Endothelial cell of umbilical vein (primary cell): ENCODE results near the gene NBR1. TPM values are rescaled to one million over a fixed set of nuclear protein-coding genes. Genes with fewer than 3 reads are reported as not detected.
"Not testable (repeated sequence)": the region's sequence is repeated elsewhere in the genome, so short reads cannot be mapped to it uniquely, and the experiment has no call there.

ENCODE experiments used
- BruUV-seq: library from RNA; stranded (reverse); fragments of 400-500 nt; replicated peaks from 2 replicates; lab custom pipeline; 2021; lab: Mats Ljungman, UMichigan
- CTCF ChIA-PET: fragments of 300-600, 350-600 bp; sonication (Branson Sonifier 250); formaldehyde crosslinking; loops from one replicate; lab custom pipeline; 2021; ENCODE audit warnings: antibody characterized with exemption, inconsistent platforms; lab: Charles Lee
- POLR2A ChIA-PET: fragments of 300-600, 350-600 bp; sonication (Branson Sonifier 250); formaldehyde crosslinking; loops from one replicate; lab custom pipeline; 2021; ENCODE audit warnings: antibody characterized with exemption, inconsistent platforms; lab: Charles Lee
- DNase-seq: peaks from one replicate; pipeline ENCODE4 v3.0.0-alpha.2; 2011; ENCODE audit warnings: low read depth, low spot score
- FAIRE-seq: peaks from 2 replicates; lab custom pipeline; 2011; peaks lifted over from hg19 to GRCh38; lab: Jason Lieb, UNC
- H2AFZ ChIP-seq: 2 replicates; pipeline ENCODE4 v1.6.0; 2012; ENCODE audit warnings: low read depth, low read length, control low read depth, inconsistent platforms
- H3K27ac ChIP-seq: 2 replicates; pipeline ENCODE4 v1.5.1; 2011; ENCODE audit warnings: low read depth, mild to moderate bottlenecking, control low read depth, low read length, moderate library complexity; ENCODE audit not compliant: insufficient read depth
- H3K27me3 ChIP-seq, 2 experiments: 2 replicates each; pipeline versions ENCODE4 v1.6.0 to v1.6.1; 2011; ENCODE audit warnings: low read length in 2 of 2, mixed read lengths in 1 of 2; ENCODE audit not compliant: control insufficient read depth in 2 of 2, insufficient read depth in 2 of 2
- H3K36me3 ChIP-seq, 2 experiments: 2 replicates in 1 of 2; 3 replicates in 1 of 2; pipeline ENCODE4 v1.5.1; 2011; ENCODE audit warnings: low read length in 2 of 2, mild to moderate bottlenecking in 1 of 2, moderate library complexity in 1 of 2; ENCODE audit not compliant: control insufficient read depth in 2 of 2, insufficient read depth in 2 of 2; ENCODE audit errors: extremely low read depth in 1 of 2
- H3K4me1 ChIP-seq: 3 replicates; pipeline ENCODE4 v1.5.1; 2011; ENCODE audit warnings: mild to moderate bottlenecking, low read length; ENCODE audit not compliant: control insufficient read depth, insufficient read depth; ENCODE audit errors: extremely low read depth
- H3K4me2 ChIP-seq: 2 replicates; pipeline ENCODE4 v1.6.1; 2011; ENCODE audit warnings: low read length, control low read depth, mixed read lengths; ENCODE audit not compliant: insufficient read depth
- H3K4me3 ChIP-seq, 3 experiments: fragments of 200-600 bp in 1 of 3; sonication (generic), shearing (Covaris generic) in 1 of 3; replicated peaks in 1 of 3; 2 replicates each; pipeline ENCODE4 v1.5.1; 2011 to 2016; ENCODE audit warnings: control low read depth in 3 of 3, low read length in 3 of 3, mild to moderate bottlenecking in 2 of 3, inconsistent platforms in 1 of 3, low read depth in 1 of 3, moderate library complexity in 1 of 3; ENCODE audit not compliant: insufficient read depth in 1 of 3
- H3K79me2 ChIP-seq: 2 replicates; pipeline ENCODE4 v1.6.0; 2012; ENCODE audit warnings: low read length, inconsistent platforms; ENCODE audit not compliant: control insufficient read depth, insufficient read depth
- H3K9ac ChIP-seq: replicated peaks from 2 replicates; pipeline ENCODE3; 2011; ENCODE audit warnings: low read length, control low read depth; ENCODE audit not compliant: insufficient read depth; ENCODE audit errors: extremely low read depth
- H3K9me1 ChIP-seq: replicated peaks from 3 replicates; pipeline ENCODE4 v1.6.0; 2011; ENCODE audit warnings: mild to moderate bottlenecking, low read length; ENCODE audit not compliant: control insufficient read depth, insufficient read depth; ENCODE audit errors: extremely low read depth
- H3K9me3 ChIP-seq: replicated peaks from 2 replicates; pipeline ENCODE4 v1.5.1; 2012; ENCODE audit warnings: low read length, inconsistent platforms; ENCODE audit not compliant: control insufficient read depth, insufficient read depth
- H4K20me1 ChIP-seq: replicated peaks from 2 replicates; pipeline ENCODE3; 2011; ENCODE audit warnings: mild to moderate bottlenecking, low read length; ENCODE audit not compliant: control insufficient read depth, insufficient read depth; ENCODE audit errors: extremely low read depth
- dilution Hi-C: fragments of 300-500 bp; cut with MboI; formaldehyde crosslinking; loops from one replicate; pipeline ENCODE4 v1.15.0; 2019; ENCODE audit warnings: low sequenced_read_pairs; ENCODE audit not compliant: extremely low pct_ligation_motif_present
- intact Hi-C: fragments of 100-400 bp; cut with micrococcal nuclease; formaldehyde crosslinking; loops from one replicate; pipeline ENCODE4 v1.10.0; 2022
- polyA plus RNA-seq, 4 experiments: library from polyadenylated mRNA; depleted of rRNA in 3 of 4; stranded (reverse) in 3 of 4; unstranded in 1 of 4; fragments of >200 nt; gene quantifications; 2 replicates each; pipeline versions ENCODE4 v1.2.1 to v1.2.3, GENCODE V29; 2011 to 2012; ENCODE audit warnings: missing spikeins in 1 of 4
- small RNA-seq: library from RNA; depleted of rRNA; stranded (forward); fragments of <200 nt; gene quantifications from one replicate; pipeline ENCODE3, GENCODE V24; 2012; ENCODE audit warnings: low replicate concordance, low read depth; ENCODE audit not compliant: insufficient read depth, insufficient read length
- total RNA-seq: library from RNA; stranded (reverse); gene quantifications from 2 replicates; pipeline ENCODE4 v1.2.3, GENCODE V29; 2021

Gene NBR1
- total and polyA plus RNA-seq, 2 donors (not counting 3 experiments of a cell fraction or from before 2014, with no cell fraction given), result 26.4 to 57.0 TPM

DNA sequence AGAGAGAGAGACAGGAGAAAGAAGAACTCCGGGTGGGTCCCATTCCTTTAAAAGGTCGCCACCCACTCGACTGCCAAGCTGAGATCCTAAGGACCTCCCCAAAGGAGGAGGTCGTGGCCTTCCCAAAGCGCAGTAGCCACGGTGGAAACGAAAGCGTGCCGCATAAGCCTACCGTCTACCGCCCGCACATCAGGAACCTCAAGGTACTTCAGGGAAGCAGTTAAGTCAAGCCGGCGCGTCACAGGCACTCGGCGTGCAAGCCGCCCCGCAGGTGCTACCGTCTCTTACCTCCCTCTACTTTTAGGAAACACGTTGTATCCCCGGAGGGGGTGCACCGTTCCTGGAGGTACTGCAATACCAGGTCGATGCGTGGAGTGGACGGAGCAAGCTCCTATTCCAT is 68.6 kb downstream of the NBR1 start:
- H3K27ac ChIP-seq, H3K27me3 ChIP-seq, BruUV-seq, dilution Hi-C loops, H3K4me3 ChIP-seq, H2AFZ ChIP-seq, H4K20me1 ChIP-seq, H3K9ac ChIP-seq, CTCF ChIA-PET, FAIRE-seq, H3K4me1 ChIP-seq, H3K4me2 ChIP-seq, DNase-seq, intact Hi-C loops, H3K9me1 ChIP-seq, POLR2A ChIA-PET, H3K36me3 ChIP-seq, H3K79me2 ChIP-seq, H3K9me3 ChIP-seq: not testable (repeated sequence)

DNA sequence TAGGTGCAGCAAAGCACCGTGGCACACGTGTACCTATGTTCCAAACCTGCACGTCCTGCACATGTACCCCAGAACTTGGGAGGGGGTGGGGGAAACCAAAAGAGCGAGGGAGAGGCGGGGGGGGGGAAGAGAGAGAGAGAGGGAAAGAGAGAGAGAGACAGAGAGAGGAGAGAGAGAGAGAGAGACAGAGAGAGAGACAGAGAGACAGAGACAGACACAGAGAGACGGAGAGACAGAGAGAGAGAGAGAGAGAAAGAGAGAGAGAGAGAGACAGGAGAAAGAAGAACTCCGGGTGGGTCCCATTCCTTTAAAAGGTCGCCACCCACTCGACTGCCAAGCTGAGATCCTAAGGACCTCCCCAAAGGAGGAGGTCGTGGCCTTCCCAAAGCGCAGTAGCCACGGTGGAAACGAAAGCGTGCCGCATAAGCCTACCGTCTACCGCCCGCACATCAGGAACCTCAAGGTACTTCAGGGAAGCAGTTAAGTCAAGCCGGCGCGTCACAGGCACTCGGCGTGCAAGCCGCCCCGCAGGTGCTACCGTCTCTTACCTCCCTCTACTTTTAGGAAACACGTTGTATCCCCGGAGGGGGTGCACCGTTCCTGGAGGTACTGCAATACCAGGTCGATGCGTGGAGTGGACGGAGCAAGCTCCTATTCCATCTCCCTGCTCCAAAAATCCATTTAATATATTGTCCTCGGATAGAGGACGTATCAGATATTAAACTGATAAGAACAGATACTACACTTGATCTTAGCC is 69.8 kb downstream of the NBR1 start:
- H3K27me3 ChIP-seq, DNase-seq, H3K9me1 ChIP-seq, CTCF ChIA-PET, FAIRE-seq, H3K79me2 ChIP-seq, H3K4me3 ChIP-seq, H3K4me1 ChIP-seq, BruUV-seq, H3K9ac ChIP-seq, POLR2A ChIA-PET, H3K36me3 ChIP-seq, intact Hi-C loops, H3K27ac ChIP-seq, H4K20me1 ChIP-seq, dilution Hi-C loops, H2AFZ ChIP-seq, H3K4me2 ChIP-seq, H3K9me3 ChIP-seq: not testable (repeated sequence)

DNA sequence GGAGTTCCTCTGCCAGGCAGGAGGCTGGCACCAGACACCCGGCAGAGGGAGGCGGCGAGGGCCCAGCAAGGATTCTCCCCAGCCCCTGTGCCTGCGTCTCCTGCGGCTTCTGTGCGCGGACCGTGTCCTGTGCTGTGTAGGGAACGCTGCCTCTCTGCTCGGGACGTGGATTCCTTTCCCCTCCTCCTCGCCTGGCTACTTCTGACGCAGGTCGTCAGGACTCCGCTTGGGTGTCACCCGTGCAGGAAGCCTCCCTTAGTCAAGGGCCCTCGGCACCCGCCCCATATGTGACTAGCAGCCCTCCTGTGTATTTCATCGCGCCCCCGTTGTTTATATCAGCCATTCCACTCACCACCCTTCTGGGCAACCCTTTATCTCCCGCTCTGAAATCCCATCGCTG is 75.4 kb downstream of the NBR1 start:
- H3K9me1 ChIP-seq, H2AFZ ChIP-seq, H3K4me2 ChIP-seq, FAIRE-seq, H3K9ac ChIP-seq, H3K4me3 ChIP-seq, H3K9me3 ChIP-seq, dilution Hi-C loops, H3K27me3 ChIP-seq, intact Hi-C loops, CTCF ChIA-PET, DNase-seq, H3K27ac ChIP-seq, H3K36me3 ChIP-seq, POLR2A ChIA-PET, H4K20me1 ChIP-seq, H3K79me2 ChIP-seq, H3K4me1 ChIP-seq, BruUV-seq: not testable (repeated sequence)

Small RNAs within 50 kb of the gene (small RNA-seq; reads per million reads assigned to genes)
- gene AC060780.2, result not detected
- not detected for gene AC060780.3
- not detected for gene AC135721.1
- gene RF00004, result not detected
- not detected for gene RNU2-1

Other genes starting within 250 kb of the NBR1 start
- 39.7 and 53.2 TPM in 2 replicates for gene AARSD1, start 206.8 kb upstream of the NBR1 start, total RNA-seq
- 38.3 and 42.8 TPM in 2 replicates for gene AARSD1, start 206.8 kb upstream of the NBR1 start, polyA plus RNA-seq
- gene PTGES3L, start 191.1 kb upstream of the NBR1 start, total RNA-seq, result not detected in 2 replicates
- gene PTGES3L, start 191.1 kb upstream of the NBR1 start, polyA plus RNA-seq, result 0.23 and 0.45 TPM in 2 replicates
- gene RUNDC1, start 190.6 kb upstream of the NBR1 start, total RNA-seq, result 11.7 and 12.0 TPM in 2 replicates
- gene RUNDC1, start 190.6 kb upstream of the NBR1 start, polyA plus RNA-seq, result 7.3 and 9.2 TPM in 2 replicates
- 1,014 and 1,102 TPM in 2 replicates for gene RPL27, start 172.8 kb upstream of the NBR1 start, total RNA-seq
- 2,467 and 2,620 TPM in 2 replicates for gene RPL27, start 172.8 kb upstream of the NBR1 start, polyA plus RNA-seq
- 9.4 and 11.1 TPM in 2 replicates for gene IFI35, start 164.4 kb upstream of the NBR1 start, total RNA-seq
- gene IFI35, start 164.4 kb upstream of the NBR1 start, polyA plus RNA-seq, result 22.5 and 23.5 TPM in 2 replicates
- gene VAT1, start 148.8 kb upstream of the NBR1 start, total RNA-seq, result 482 and 487 TPM in 2 replicates
- 339 and 370 TPM in 2 replicates for gene VAT1, start 148.8 kb upstream of the NBR1 start, polyA plus RNA-seq
- gene RND2, start 146.0 kb upstream of the NBR1 start, total RNA-seq, result 0.53 and 0.97 TPM in 2 replicates
- 0.60 and 0.81 TPM in 2 replicates for gene RND2, start 146.0 kb upstream of the NBR1 start, polyA plus RNA-seq
- 25.7 and 29.0 TPM in 2 replicates for gene BRCA1, start 45.9 kb upstream of the NBR1 start, total RNA-seq
- 13.5 and 14.3 TPM in 2 replicates for gene BRCA1, start 45.9 kb upstream of the NBR1 start, polyA plus RNA-seq
- 11.5 and 14.8 TPM in 2 replicates for gene TMEM106A, start 40.7 kb downstream of the NBR1 start, total RNA-seq
- gene TMEM106A, start 40.7 kb downstream of the NBR1 start, polyA plus RNA-seq, result 12.9 and 14.3 TPM in 2 replicates
- gene CCDC200, start 57.4 kb downstream of the NBR1 start, total RNA-seq, result not detected in 2 replicates
- gene CCDC200, start 57.4 kb downstream of the NBR1 start, polyA plus RNA-seq, result not detected in 2 replicates
- 3,596 and 4,679 TPM in 2 replicates for gene RNU2-1, start 62.8 kb downstream of the NBR1 start, total RNA-seq
- not detected in 2 replicates for gene RNU2-1, start 62.8 kb downstream of the NBR1 start, polyA plus RNA-seq
- 3.6 and 4.1 TPM in 2 replicates for gene ARL4D, start 227.8 kb downstream of the NBR1 start, total RNA-seq
- 3.8 and 5.3 TPM in 2 replicates for gene ARL4D, start 227.8 kb downstream of the NBR1 start, polyA plus RNA-seq